Endodermal cell (in vitro differentiated cells): Measurements from ENCODE around the gene INO80B. TPM values are rescaled to one million over a fixed set of nuclear protein-coding genes. Genes with fewer than 3 reads are reported as not detected.

Experiments used
- DNase-seq: peaks from one replicate; pipeline ENCODE4 v3.0.0-alpha.2; 2017
- H3K27ac ChIP-seq: 2 replicates; pipeline ENCODE4 v1.5.1; 2013; ENCODE audit warnings: mild to moderate bottlenecking, low read depth, low read length, moderate library complexity
- H3K27me3 ChIP-seq: 2 replicates; pipeline ENCODE4 v1.6.1; 2013; ENCODE audit warnings: mild to moderate bottlenecking, low read length, moderate library complexity; ENCODE audit not compliant: insufficient read depth, control insufficient read depth, poor library complexity, severe bottlenecking
- H3K36me3 ChIP-seq: 2 replicates; pipeline ENCODE4 v1.7.0; 2013; ENCODE audit warnings: mild to moderate bottlenecking, low read length, moderate library complexity; ENCODE audit not compliant: control insufficient read depth, insufficient read depth
- H3K4me1 ChIP-seq: one replicate; pipeline ENCODE4 v1.7.0; 2013; ENCODE audit warnings: low read length; ENCODE audit not compliant: control insufficient read depth, insufficient read depth
- H3K4me3 ChIP-seq: 2 replicates; pipeline ENCODE4 v1.5.1; 2013; ENCODE audit warnings: mild to moderate bottlenecking, low read length, moderate library complexity
- H3K9ac ChIP-seq: 2 replicates; pipeline ENCODE4 v1.6.1; 2013; ENCODE audit warnings: mild to moderate bottlenecking, low read length, moderate library complexity; ENCODE audit not compliant: poor library complexity, severe bottlenecking; ENCODE audit errors: extremely low read depth
- H3K9me3 ChIP-seq: 2 replicates; pipeline ENCODE4 v1.6.1; 2013; ENCODE audit warnings: mild to moderate bottlenecking, low read length, moderate library complexity; ENCODE audit not compliant: control insufficient read depth
- H3K27ac Mint-ChIP-seq: 2 replicates; pipeline ENCODE4 v1.8.0; 2020; ENCODE audit warnings: mixed read lengths
- H3K27me3 Mint-ChIP-seq: 2 replicates; pipeline ENCODE4 v1.8.0; 2021; ENCODE audit warnings: mild to moderate bottlenecking, mixed read lengths; ENCODE audit not compliant: insufficient read depth
- H3K36me3 Mint-ChIP-seq: 2 replicates; pipeline ENCODE4 v1.8.0; 2020; ENCODE audit warnings: low read depth, mixed read lengths
- H3K4me1 Mint-ChIP-seq: 2 replicates; pipeline ENCODE4 v1.8.0; 2020; ENCODE audit warnings: mixed read lengths
- H3K4me3 Mint-ChIP-seq: 2 replicates; pipeline ENCODE4 v1.8.0; 2020; ENCODE audit warnings: mild to moderate bottlenecking, moderate library complexity, mixed read lengths
- H3K9me3 Mint-ChIP-seq: 2 replicates; pipeline ENCODE4 v1.8.0; 2020; ENCODE audit warnings: mild to moderate bottlenecking, mixed read lengths
- WGBS, 2 experiments: methylation state at CpG; one replicate each; pipeline versions ENCODE4 v1.1.5 to v1.1.7; 2013; ENCODE audit warnings: missing lambda C conversion rate in 2 of 2, mixed read lengths in 1 of 2; ENCODE audit not compliant: insufficient coverage in 1 of 2, insufficient read length in 1 of 2; 5-methylcytosine and 5-hydroxymethylcytosine counted together
- total RNA-seq, 2 donors: library from RNA; stranded (reverse); fragmentation: NEBNext Ultra II Directional in 1 of 2; extraction: Animal tissue kit (Norgen Biotek cat#: 25700) in 1 of 2; gene quantifications; 2 replicates in 1 of 2; 3 replicates in 1 of 2; pipeline ENCODE4 v1.2.1, GENCODE V29; 2021
- TF ChIP-seq, protein P1 (sequence below): fragments of 200-600 bp; sonication (generic); conservative IDR thresholded peaks from 2 replicates; pipeline ENCODE4 v1.5.0; 2021; ENCODE audit warnings: antibody characterized with exemption, mild to moderate bottlenecking

Gene INO80B
- total RNA-seq, 2 donors from 2014 or later, result 23.9 to 38.8 TPM

GRCh38 chr2:74504591-74504990, 49.7 kb downstream of the INO80B start:
- H3K27ac ChIP-seq, result no peak overlapping the region
- H3K4me3 Mint-ChIP-seq, result peak overlapping the region; percentile 68
- H3K9me3 ChIP-seq, result no peaks in the 10 kb centered on the region
- H3K36me3 Mint-ChIP-seq, result peaks cover 22% of the 10 kb centered on the region
- peaks cover 41% of the 10 kb centered on the region for H3K4me1 Mint-ChIP-seq
- no peak overlapping the region for H3K9ac ChIP-seq
- H3K9me3 Mint-ChIP-seq, result no peaks in the 10 kb centered on the region
- H3K36me3 ChIP-seq, result peaks cover 11% of the 10 kb centered on the region
- H3K27me3 Mint-ChIP-seq, result peaks cover 67% of the 10 kb centered on the region
- H3K4me3 ChIP-seq, result no peak overlapping the region
- H3K27me3 ChIP-seq, result peaks cover 64% of the 10 kb centered on the region
- no peak for DNase-seq
- H3K27ac Mint-ChIP-seq, result no peak overlapping the region
- TF ChIP-seq, protein P1, sequence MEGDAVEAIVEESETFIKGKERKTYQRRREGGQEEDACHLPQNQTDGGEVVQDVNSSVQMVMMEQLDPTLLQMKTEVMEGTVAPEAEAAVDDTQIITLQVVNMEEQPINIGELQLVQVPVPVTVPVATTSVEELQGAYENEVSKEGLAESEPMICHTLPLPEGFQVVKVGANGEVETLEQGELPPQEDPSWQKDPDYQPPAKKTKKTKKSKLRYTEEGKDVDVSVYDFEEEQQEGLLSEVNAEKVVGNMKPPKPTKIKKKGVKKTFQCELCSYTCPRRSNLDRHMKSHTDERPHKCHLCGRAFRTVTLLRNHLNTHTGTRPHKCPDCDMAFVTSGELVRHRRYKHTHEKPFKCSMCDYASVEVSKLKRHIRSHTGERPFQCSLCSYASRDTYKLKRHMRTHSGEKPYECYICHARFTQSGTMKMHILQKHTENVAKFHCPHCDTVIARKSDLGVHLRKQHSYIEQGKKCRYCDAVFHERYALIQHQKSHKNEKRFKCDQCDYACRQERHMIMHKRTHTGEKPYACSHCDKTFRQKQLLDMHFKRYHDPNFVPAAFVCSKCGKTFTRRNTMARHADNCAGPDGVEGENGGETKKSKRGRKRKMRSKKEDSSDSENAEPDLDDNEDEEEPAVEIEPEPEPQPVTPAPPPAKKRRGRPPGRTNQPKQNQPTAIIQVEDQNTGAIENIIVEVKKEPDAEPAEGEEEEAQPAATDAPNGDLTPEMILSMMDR, result no peak
- peaks cover 4% of the 10 kb centered on the region for H3K4me1 ChIP-seq
- WGBS, 2 experiments, result 93% methylated on average over 3 of the region's 3 CpGs

DNA sequence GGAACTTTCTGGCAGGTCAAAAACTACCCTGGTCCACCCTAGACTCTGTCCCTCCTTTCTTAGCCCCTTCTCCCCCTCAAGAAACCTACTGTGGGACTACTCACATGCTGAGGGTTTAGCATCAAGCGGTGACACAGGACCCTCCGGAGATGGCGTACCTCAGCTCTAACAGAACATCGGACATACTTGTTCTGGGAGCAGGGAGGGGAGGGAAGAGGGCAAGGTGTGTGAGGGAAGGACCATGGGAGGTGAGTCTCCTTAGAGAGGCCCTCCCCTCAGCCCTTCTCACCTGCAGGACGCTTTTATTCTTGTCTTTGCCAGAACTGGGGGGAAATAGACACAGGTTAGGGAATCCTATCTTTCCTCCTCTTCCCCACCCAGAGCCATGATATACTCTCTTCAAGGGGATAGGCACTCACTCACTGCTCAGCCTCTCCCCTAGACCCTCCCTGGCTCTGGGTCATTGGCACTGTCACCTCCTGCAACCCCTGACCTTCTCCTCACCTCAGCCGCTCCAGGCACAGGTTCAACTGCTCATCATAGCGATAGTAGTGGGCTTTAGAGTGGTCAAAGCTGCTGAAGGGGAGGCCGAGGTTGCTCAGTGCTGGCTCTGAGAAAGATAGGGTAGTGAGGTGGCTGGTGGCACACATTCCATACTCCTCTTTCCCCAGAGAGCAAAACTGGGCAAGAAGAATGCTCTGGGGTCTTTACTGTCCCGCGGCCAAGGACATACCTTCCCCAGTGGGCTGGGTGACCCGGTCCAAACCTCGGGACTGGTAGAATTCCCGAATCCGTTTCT, 50.8 kb downstream of the INO80B start:
- Mint-ChIP-seq H3K36me3 (peaks cover 22% of the 10 kb centered on the region), H3K27ac (no peak overlapping the region), H3K4me3 (peak overlapping the region; percentile 96), H3K27me3 (peaks cover 67% of the 10 kb centered on the region), H3K4me1 (peaks cover 35% of the 10 kb centered on the region), H3K9me3 (no peaks in the 10 kb centered on the region)
- 94 to 97% methylated on average over 6 to 14 of the region's 14 CpGs for WGBS, 2 experiments
- TF ChIP-seq, protein P1, result no peak
- no peak for DNase-seq
- peaks cover 64% of the 10 kb centered on the region for H3K27me3 ChIP-seq
- no peaks in the 10 kb centered on the region for H3K9me3 ChIP-seq
- H3K36me3 ChIP-seq, result peaks cover 11% of the 10 kb centered on the region
- H3K27ac ChIP-seq, result no peak overlapping the region
- no peak overlapping the region for H3K9ac ChIP-seq
- peak overlapping the region; percentile 66 for H3K4me3 ChIP-seq
- H3K4me1 ChIP-seq, result peaks cover 4% of the 10 kb centered on the region

- H3K9me3 ChIP-seq, result no peaks in the 10 kb centered on the region
- H3K4me1 Mint-ChIP-seq, result peaks cover 25% of the 10 kb centered on the region
- 0% methylated on average over 12 to 53 of the region's 56 CpGs for WGBS, 2 experiments
- peak within 1 kb of the TSS; percentile 80 for H3K9ac ChIP-seq
- H3K27ac Mint-ChIP-seq, result peak within 1 kb of the TSS; percentile 100
- peaks cover 22% of the 10 kb centered on the region for H3K36me3 Mint-ChIP-seq
- H3K27me3 ChIP-seq, result peaks cover 64% of the 10 kb centered on the region
- peak; percentile 99 for DNase-seq
- no peaks in the 10 kb centered on the region for H3K9me3 Mint-ChIP-seq
- peak within 1 kb of the TSS; percentile 88 for H3K4me3 ChIP-seq
- H3K27ac ChIP-seq, result peak within 1 kb of the TSS; percentile 58
- TF ChIP-seq, protein P1, result peak; percentile 69
- H3K27me3 Mint-ChIP-seq, result peaks cover 67% of the 10 kb centered on the region
- H3K4me1 ChIP-seq, result peaks cover 4% of the 10 kb centered on the region
- peak within 1 kb of the TSS; percentile 96 for H3K4me3 Mint-ChIP-seq
- peaks cover 11% of the 10 kb centered on the region for H3K36me3 ChIP-seq
Observed at GRCh38 chr2:74507145-74507925, 52.4 kb downstream of the INO80B start, which contains the start of gene PCGF1. Gene PCGF1 (minus strand): TSS chr2:74507695. CDS start chr2:74507668, 27 bp downstream.

Other genes with a start within 250 kb of the INO80B start
- gene SLC4A5, start 111.7 kb upstream of the INO80B start, total RNA-seq, result 1 to 10 TPM; 2.5 to 3.7 TPM
- gene DCTN1, start 74.8 kb upstream of the INO80B start, total RNA-seq, result 100 to 1,000 TPM; 159 to 213 TPM
- 1 to 10 TPM; 3.8 to 4.8 TPM for gene C2orf81, start 33.5 kb upstream of the INO80B start, total RNA-seq
- gene WDR54, start 33.4 kb upstream of the INO80B start, total RNA-seq, result 10 to 100 TPM; 43.1 to 69.4 TPM
- gene RTKN, start 13.2 kb upstream of the INO80B start, total RNA-seq, result 100 to 1,000 TPM in 1 of 2 donors, 10 to 100 TPM in 1; 83.6 to 117 TPM
- gene WBP1, start 3.4 kb downstream of the INO80B start, total RNA-seq, result 100 to 1,000 TPM; 110 to 116 TPM
- gene MOGS, start 10.3 kb downstream of the INO80B start, total RNA-seq, result 10 to 100 TPM; 64.8 to 72.9 TPM
- 10 to 100 TPM; 50.9 to 62.7 TPM for gene MRPL53, start 17.6 kb downstream of the INO80B start, total RNA-seq
- gene CCDC142, start 27.9 kb downstream of the INO80B start, total RNA-seq, result 10 to 100 TPM; 19.0 to 24.7 TPM
- 10 to 100 TPM; 31.5 to 32.4 TPM for gene TTC31, start 28.0 kb downstream of the INO80B start, total RNA-seq
- gene LBX2, start 44.5 kb downstream of the INO80B start, total RNA-seq, result 1 to 10 TPM; 1.3 to 1.6 TPM
- 10 to 100 TPM; 15.5 to 21.4 TPM for gene PCGF1, start 52.6 kb downstream of the INO80B start, total RNA-seq
- under 1 TPM; 0.22 to 0.27 TPM for gene TLX2, start 59.4 kb downstream of the INO80B start, total RNA-seq
- 1 to 10 TPM in 1 of 2 donors, under 1 TPM in 1; 0.93 to 1.1 TPM for gene DQX1, start 71.1 kb downstream of the INO80B start, total RNA-seq
- gene AUP1, start 74.6 kb downstream of the INO80B start, total RNA-seq, result 10 to 100 TPM; 76.3 to 88.9 TPM
- 10 to 100 TPM; 32.8 to 38.9 TPM for gene HTRA2, start 74.8 kb downstream of the INO80B start, total RNA-seq
- gene LOXL3, start 98.9 kb downstream of the INO80B start, total RNA-seq, result 1 to 10 TPM; 5.4 to 7.6 TPM
- 10 to 100 TPM; 12.9 to 15.1 TPM for gene DOK1, start 99.6 kb downstream of the INO80B start, total RNA-seq
- gene M1AP, start 193.2 kb downstream of the INO80B start, total RNA-seq, result 1 to 10 TPM; 3.8 to 5.5 TPM
- gene SEMA4F, start 199.2 kb downstream of the INO80B start, total RNA-seq, result 10 to 100 TPM in 1 of 2 donors, 1 to 10 TPM in 1; 7.0 to 10.1 TPM